Gastrocnemius medialis (tissue), 4 donors: Measurements from ENCODE around the gene LRRFIP1.

Source experiments
- POLR2A ChIP-seq, 2 donors: fragments of 450-650 bp; IDR thresholded peaks; one replicate each; pipeline ENCODE4 v1.6.1; 2017; ENCODE audit warnings: antibody characterized with exemption in 2 of 2, mild to moderate bottlenecking in 2 of 2, moderate library complexity in 2 of 2
- TF ChIP-seq, protein P1 (sequence below), 5 experiments: fragments of 450-650 bp in 3 of 5; fragments of 200-600 bp in 2 of 5; sonication (generic) in 2 of 5; IDR thresholded peaks in 4 of 5; conservative IDR thresholded peaks in 1 of 5; 1 replicate in 4 of 5; 2 replicates in 1 of 5; pipeline ENCODE4 v1.5.1; 2016 to 2019; ENCODE audit warnings: antibody characterized with exemption in 5 of 5, mild to moderate bottlenecking in 3 of 5, moderate library complexity in 3 of 5

DNA sequence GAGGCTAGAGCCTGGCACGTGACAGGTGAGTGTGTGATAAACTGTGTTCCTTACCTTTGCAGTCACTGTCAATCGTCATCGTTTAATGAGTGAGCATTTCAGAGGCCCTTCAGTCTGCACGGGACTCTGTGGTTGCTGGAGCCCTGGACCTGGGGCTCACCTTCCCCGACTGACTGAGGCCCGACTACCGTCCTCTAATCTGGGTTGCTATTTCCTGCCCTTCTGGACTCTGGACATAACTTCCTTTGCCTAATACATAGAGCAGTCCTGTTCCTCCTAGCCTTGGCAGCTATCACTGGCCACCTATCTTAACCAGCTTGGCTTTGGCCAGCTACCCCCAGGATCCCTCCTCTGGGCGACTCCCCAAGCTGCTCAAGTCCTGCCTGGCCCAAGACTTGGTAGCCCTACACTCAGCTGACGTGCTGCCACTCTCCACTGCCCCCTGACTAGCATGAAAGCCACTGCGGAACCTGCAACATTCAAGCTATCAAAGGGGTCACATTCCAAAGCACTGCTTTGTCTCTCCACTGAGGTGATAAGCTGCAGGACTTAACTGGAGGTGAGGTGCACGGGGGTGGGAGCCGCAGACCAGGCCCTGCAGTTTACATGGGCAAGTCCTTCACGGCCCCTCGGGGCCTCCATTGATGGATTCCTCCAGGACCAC, 25.8 kb upstream of the LRRFIP1 start:
- TF ChIP-seq, protein P1, sequence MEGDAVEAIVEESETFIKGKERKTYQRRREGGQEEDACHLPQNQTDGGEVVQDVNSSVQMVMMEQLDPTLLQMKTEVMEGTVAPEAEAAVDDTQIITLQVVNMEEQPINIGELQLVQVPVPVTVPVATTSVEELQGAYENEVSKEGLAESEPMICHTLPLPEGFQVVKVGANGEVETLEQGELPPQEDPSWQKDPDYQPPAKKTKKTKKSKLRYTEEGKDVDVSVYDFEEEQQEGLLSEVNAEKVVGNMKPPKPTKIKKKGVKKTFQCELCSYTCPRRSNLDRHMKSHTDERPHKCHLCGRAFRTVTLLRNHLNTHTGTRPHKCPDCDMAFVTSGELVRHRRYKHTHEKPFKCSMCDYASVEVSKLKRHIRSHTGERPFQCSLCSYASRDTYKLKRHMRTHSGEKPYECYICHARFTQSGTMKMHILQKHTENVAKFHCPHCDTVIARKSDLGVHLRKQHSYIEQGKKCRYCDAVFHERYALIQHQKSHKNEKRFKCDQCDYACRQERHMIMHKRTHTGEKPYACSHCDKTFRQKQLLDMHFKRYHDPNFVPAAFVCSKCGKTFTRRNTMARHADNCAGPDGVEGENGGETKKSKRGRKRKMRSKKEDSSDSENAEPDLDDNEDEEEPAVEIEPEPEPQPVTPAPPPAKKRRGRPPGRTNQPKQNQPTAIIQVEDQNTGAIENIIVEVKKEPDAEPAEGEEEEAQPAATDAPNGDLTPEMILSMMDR (IDR thresholded peaks at IDR 0.05 in 4 of 5, conservative IDR thresholded peaks at IDR 0.05 in 1 of 5) = no peak
- no peak for TF ChIP-seq POLR2A (IDR thresholded peaks at IDR 0.05)
